CD4-positive, alpha-beta T cell treated with Interleukin-12 subunit alpha and Interleukin-12 subunit beta, for 1 hour (primary cell): ENCODE data around the gene ENAM.
A peak's percentile ranks its signal among the peaks of the same experiment; 100 is the strongest.

Source experiments
- DNase-seq: peaks from one replicate; pipeline ENCODE4 v3.0.0-alpha.2; 2020

ENAM gene

DNA sequence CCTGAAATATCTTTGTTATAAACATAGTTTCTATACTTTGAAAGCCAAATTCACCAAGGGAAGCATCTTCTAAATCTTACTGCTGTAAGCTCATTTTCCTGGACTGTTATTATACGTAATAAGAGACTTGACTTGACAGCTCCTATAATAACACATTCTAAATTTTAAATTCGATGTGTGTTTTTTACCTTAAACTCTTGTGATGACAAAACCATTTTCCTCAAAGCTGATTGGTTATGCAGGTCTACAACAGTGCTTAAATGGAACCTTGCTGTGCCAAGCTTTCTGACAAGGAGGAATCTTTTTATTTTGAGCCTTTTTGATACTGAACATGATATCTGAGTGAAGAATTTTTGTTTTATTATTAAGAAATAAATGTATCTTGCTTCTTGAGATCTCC lies at the start of gene ENAM:
Gene ENAM (plus strand): TSS at position 301 of the 400 bp plus-strand sequence. CDS start 757 bp downstream, outside the sequence.
- no peak for DNase-seq

- DNase-seq: no peak
Measured at GRCh38 chr4:70581980-70582379, 46.6 kb upstream of the ENAM start.

- no peak for DNase-seq
Measured at GRCh38 chr4:70583952-70584834, 44.4 kb upstream of the ENAM start.

DNA sequence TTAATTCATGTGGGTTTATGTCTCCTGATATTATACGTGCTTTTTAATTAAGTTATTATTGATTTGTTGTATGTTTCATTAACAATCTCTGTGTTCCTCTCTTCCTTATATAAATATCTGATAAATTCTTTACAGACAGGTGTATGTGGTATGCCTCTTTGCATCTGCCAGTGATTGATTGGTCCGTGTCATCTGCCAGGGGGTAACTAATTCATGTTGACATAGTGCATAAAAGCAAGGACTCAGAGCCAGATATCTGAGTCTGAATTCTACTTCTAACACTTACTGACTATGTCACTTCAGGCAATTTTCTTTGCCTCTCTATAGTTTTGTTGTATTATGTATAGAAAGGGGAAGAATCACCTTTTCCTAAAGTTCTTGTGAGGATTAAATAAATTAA lies 41.7 kb upstream of the ENAM start:
- no peak for DNase-seq

DNA sequence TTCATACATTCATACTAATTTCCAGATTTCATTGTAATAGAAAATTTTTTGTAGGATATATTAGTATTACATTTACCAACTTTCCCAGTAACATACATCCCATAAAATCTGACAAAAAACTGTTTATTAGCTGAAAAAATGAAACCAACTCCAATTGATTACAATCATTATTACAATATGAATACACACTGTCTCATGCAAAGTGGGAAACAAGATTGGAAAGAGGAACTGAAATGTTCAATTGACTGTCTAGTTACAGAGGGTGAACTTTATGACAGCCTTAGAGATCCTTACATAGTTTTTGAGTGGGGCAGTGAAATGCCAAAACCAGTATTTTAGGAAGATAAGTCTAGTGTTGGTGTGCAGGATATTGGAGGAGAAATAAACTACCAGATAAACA lies 38.8 kb upstream of the ENAM start:
- DNase-seq: no peak

- DNase-seq: no peak
Measured at GRCh38 chr4:70591955-70592582, 36.5 kb upstream of the ENAM start, which contains the start of gene AMBN. Gene AMBN (plus strand): TSS chr4:70592256. CDS start chr4:70592359, 103 bp downstream.

GRCh38 chr4:70594196-70594595 lies 34.3 kb upstream of the ENAM start:
- DNase-seq: no peak

GRCh38 chr4:70600305-70600704 lies 28.2 kb upstream of the ENAM start:
- no peak for DNase-seq

DNA sequence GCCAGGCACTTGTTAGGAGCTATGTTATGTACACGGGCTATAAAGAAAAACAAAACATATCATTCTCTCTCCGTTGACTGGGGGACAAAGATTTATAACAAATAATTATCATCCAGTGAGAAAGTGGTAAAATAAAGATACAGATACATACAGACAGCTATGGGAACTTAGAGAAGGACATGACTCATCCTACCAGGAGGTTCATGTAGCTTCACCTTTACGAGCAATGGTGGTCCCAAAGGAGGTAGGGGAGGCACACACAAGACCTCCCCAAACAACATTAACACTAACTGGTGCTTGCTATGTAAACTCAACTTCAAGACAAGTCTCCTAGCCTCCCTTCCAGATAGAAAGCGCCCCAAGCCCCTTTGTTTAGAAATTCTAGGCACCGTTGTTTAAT lies 27.6 kb upstream of the ENAM start:
- DNase-seq: no peak

DNA sequence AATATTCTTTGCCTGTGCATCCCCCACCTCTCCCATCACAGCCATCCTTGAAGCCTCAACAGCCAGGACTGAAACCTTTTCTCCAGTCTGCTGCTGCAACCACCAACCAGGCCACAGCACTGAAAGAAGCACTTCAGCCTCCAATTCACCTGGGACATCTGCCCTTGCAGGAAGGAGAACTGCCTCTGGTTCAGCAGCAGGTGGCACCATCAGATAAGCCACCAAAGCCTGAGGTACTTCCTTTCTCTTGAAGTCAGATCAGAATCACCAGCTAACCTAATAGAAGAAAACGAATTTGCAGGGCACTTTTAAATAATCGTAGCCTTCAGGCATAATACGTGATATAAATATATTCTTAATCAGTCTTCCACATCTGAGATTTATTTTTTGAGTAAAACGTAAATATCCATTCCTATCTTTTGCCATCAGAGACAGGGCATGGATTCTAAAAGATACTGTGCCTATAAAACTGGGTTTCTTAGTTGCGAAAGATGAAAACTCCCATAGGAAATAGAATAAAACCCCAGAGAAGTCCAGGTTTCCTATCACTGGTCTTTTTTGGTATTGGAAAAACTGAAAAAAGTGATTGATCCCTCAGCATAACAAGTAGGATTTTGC lies 27.0 kb upstream of the ENAM start:
- DNase-seq: peak; percentile 71

DNA sequence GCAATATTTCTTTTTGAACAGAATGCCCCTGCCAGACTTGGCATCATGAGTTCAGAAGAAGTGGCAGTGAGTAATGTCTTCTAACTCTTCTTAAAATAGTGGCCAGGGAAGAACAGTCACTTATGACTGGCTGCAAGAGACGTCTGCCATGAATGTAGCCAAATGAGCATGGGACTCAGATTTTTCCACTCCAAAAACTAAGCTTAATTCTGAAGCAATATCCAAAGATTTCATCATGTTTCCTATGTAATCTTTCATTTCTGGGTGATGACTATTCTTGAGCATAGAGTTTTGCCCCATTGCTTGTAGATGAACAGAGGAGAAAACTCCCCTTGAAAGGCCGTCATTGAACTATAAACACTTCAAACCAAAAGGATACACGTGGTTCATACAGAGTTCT lies 24.7 kb upstream of the ENAM start:
- no peak for DNase-seq

DNA sequence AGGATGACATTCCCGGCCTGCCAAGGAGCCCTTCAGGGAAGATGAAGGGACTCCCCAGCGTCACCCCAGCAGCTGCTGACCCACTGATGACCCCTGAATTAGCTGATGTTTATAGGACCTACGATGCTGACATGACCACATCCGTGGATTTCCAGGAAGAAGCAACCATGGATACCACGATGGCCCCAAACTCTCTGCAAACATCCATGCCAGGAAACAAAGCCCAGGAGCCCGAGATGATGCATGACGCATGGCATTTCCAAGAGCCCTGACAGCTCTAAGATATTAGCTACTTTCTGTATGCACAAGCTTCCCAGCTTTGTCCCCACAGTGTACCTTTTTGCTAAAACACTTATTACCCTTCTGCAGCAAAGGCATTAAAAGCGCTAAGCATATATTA lies 22.1 kb upstream of the ENAM start:
- DNase-seq: no peak

DNA sequence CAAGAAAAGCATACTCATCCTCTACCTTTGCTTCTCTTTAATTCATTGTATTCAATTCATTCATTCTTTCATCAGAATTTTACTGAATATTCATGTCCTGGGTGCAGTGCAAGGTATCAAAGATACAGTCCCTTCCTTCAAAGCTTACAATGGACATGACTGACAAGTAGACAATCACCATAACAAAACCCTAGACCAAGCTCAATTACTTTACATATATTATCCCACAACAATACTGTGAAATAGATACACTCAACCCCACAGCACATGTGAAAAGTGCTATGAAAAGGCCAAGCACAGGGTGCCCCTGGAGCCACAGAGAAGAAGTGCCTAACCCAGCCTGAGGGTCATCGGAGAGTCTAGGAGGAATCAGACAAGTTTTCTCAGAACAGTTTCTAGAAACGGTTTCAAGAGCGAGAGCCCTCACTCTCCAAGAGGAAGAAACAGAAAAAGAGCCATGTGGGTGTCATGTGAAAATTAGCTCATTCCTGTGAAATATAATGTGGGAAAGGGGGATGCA lies 21.1 kb upstream of the ENAM start:
- no peak for DNase-seq

GRCh38 chr4:70608324-70608723 lies 20.2 kb upstream of the ENAM start:
- no peak for DNase-seq

- no peak for DNase-seq
Measured at GRCh38 chr4:70613306-70614183, 15.0 kb upstream of the ENAM start.

DNA sequence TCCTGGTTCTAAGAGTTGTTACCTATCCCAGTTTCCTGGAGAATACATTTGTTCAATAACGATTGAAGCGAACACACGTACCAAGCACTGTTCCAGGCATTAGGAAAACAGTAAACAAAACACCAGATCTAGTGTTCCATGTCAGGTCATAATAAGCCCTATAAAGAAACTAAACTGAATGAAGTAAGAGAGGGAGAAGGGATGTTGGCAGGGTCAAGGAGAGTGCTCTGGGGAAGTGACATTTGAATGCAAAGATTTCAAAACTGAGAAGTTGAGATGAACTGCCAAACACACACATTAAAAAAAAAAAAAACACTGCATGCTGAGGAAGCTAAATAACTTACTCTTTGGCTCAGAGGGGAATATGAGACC lies 14.4 kb upstream of the ENAM start:
- no peak for DNase-seq

DNA sequence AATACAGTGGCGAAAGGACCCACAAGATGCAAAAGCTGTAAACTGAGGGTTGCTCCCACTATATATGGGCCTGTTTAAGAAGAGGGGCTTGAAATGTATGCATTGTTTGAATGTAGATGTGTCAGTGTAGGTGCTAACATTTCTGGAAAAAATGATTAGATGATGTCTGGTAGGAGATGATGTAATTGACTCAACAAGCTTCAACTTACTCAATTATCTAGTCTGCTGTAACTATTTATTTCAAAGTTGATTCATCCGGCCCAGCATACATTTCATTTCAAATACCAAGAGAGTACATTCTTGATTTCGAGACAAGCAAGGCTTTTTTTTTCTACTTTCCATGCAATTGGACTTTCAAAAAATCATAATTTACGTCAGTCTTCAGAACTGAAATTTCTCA lies 9.3 kb upstream of the ENAM start:
- DNase-seq: no peak

DNA sequence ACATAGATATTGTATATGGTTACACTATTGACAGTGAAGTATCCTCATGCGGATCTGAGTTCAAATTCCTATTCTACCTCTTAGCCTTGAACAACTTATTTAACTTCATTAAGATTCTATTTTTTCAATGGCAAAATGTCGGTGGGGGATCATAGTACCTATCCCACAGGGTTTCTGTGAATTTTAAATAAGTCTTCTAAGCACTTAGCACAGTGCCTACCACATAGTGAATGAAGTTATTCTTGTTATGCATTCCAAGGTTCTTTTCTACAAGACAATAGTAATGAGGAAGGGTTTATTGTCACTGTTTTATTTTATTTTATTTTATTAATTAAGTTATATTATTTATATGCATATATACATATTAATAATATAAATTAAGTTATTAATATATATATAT lies 8.8 kb upstream of the ENAM start:
- no peak for DNase-seq

- DNase-seq: no peak
Measured at GRCh38 chr4:70623323-70623722, 5.2 kb upstream of the ENAM start.

GRCh38 chr4:70624226-70624793 lies 4.2 kb upstream of the ENAM start:
- no peak for DNase-seq

DNA sequence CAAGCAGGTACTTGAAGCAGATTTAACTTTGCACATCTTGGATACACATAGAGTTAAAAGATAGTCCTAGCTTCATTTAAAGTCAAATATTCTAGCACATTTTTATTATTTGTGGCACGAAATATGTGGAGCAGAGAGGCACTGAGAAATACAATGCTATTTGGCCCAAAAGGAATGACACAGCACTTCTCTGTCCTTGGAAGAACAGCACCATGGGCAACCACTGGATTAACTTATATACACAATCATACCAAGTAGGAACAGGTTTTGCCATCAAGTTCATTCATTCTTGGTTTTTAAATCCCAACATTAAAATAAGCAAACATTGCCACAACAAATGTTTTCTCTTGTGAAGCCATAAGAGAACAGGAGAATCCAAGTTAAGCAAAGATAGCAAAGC lies 924 bp upstream of the ENAM start:
- DNase-seq: no peak

GRCh38 chr4:70629469-70630090 lies 1.0 kb downstream of the ENAM start:
- DNase-seq: no peak
